Tibial nerve (tissue), 4 donors: Measurements from ENCODE around the gene SMCO4. TPM values are rescaled to one million over a fixed set of nuclear protein-coding genes. Genes with fewer than 3 reads are reported as not detected.

Source experiments
- DNase-seq, 2 donors: peaks; one replicate each; pipeline ENCODE4 v3.0.0-alpha.2; 2019; ENCODE audit warnings: low spot score in 2 of 2
- H3K27ac ChIP-seq, 4 donors: fragments of 200-600 bp; sonication (generic) in 3 of 4; one replicate each; pipeline ENCODE4 v1.5.1; 2017 to 2019; ENCODE audit warnings: mild to moderate bottlenecking in 1 of 4
- H3K27me3 ChIP-seq, 2 donors: fragments of 200-600 bp; sonication (generic) in 1 of 2; one replicate each; pipeline versions ENCODE4 v1.5.1 to v1.6.0; 2017 to 2019
- H3K36me3 ChIP-seq, 3 donors: fragments of 200-600 bp; sonication (generic); one replicate each; pipeline ENCODE4 v1.5.1; 2018 to 2019
- H3K4me1 ChIP-seq, 4 donors: fragments of 200-600 bp; sonication (generic) in 3 of 4; one replicate each; pipeline ENCODE4 v1.5.1; 2017 to 2019
- H3K4me3 ChIP-seq, 4 donors: fragments of 200-600 bp; sonication (generic) in 3 of 4; one replicate each; pipeline ENCODE4 v1.5.1; 2017 to 2019; ENCODE audit warnings: mild to moderate bottlenecking in 1 of 4, moderate library complexity in 1 of 4
- H3K9me3 ChIP-seq, 4 donors: fragments of 200-600 bp; sonication (generic) in 3 of 4; one replicate each; pipeline ENCODE4 v1.5.1; 2017 to 2019
- EP300 ChIP-seq, 2 donors: sonication (generic); formaldehyde crosslinking; IDR thresholded peaks; one replicate each; pipeline ENCODE4 v1.6.1; 2017; ENCODE audit warnings: antibody characterized with exemption in 2 of 2, mild to moderate bottlenecking in 1 of 2
- POLR2A ChIP-seq, 2 donors: fragments of 450-650 bp; IDR thresholded peaks; one replicate each; pipeline ENCODE4 v1.6.1; 2017; ENCODE audit warnings: antibody characterized with exemption in 2 of 2, mild to moderate bottlenecking in 2 of 2, moderate library complexity in 2 of 2
- WGBS, 2 donors: methylation state at CpG; one replicate each; pipeline ENCODE4 v1.1.5; 2018; 5-methylcytosine and 5-hydroxymethylcytosine counted together
- total RNA-seq, 4 donors: library from RNA; depleted of rRNA; stranded (reverse); fragments of >200 nt; gene quantifications; one replicate each; pipeline ENCODE4 v1.1.0, GENCODE V29; 2016
- TF ChIP-seq, protein P1 (sequence below), 5 experiments: fragments of 200-600 bp in 3 of 5; fragments of 450-650 bp in 2 of 5; sonication (generic) in 3 of 5; IDR thresholded peaks; one replicate each; pipeline ENCODE4 v1.5.1; 2016 to 2019; ENCODE audit warnings: antibody characterized with exemption in 5 of 5, mild to moderate bottlenecking in 3 of 5, moderate library complexity in 2 of 5

Gene SMCO4
- total RNA-seq, 4 donors from 2014 or later = 3.7 to 13.8 (median 7.6) TPM

- no peaks in the 10 kb centered on the region for H3K9me3 ChIP-seq
- no peaks in the 10 kb centered on the region for H3K27me3 ChIP-seq
- TF ChIP-seq POLR2A (IDR thresholded peaks at IDR 0.05) (no peak), EP300 (IDR thresholded peaks at IDR 0.05) (no peak)
- TF ChIP-seq, protein P1, sequence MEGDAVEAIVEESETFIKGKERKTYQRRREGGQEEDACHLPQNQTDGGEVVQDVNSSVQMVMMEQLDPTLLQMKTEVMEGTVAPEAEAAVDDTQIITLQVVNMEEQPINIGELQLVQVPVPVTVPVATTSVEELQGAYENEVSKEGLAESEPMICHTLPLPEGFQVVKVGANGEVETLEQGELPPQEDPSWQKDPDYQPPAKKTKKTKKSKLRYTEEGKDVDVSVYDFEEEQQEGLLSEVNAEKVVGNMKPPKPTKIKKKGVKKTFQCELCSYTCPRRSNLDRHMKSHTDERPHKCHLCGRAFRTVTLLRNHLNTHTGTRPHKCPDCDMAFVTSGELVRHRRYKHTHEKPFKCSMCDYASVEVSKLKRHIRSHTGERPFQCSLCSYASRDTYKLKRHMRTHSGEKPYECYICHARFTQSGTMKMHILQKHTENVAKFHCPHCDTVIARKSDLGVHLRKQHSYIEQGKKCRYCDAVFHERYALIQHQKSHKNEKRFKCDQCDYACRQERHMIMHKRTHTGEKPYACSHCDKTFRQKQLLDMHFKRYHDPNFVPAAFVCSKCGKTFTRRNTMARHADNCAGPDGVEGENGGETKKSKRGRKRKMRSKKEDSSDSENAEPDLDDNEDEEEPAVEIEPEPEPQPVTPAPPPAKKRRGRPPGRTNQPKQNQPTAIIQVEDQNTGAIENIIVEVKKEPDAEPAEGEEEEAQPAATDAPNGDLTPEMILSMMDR (IDR thresholded peaks at IDR 0.05) = no peak
- 52 to 57% methylated on average over 1 of the region's 1 CpG for WGBS, 2 donors
- H3K36me3 ChIP-seq = no peaks in the 10 kb centered on the region
- no peak overlapping the region for H3K4me3 ChIP-seq
- H3K4me1 ChIP-seq = peaks cover 0 to 35% (median 15%) of the 10 kb centered on the region in 4 donors
- DNase-seq = no peak
- H3K27ac ChIP-seq = peak overlapping the region in 2 of 4 donors; percentile 84 to 94
Observed at GRCh38 chr11:93530468-93530826, 12.7 kb downstream of the SMCO4 start.

DNA sequence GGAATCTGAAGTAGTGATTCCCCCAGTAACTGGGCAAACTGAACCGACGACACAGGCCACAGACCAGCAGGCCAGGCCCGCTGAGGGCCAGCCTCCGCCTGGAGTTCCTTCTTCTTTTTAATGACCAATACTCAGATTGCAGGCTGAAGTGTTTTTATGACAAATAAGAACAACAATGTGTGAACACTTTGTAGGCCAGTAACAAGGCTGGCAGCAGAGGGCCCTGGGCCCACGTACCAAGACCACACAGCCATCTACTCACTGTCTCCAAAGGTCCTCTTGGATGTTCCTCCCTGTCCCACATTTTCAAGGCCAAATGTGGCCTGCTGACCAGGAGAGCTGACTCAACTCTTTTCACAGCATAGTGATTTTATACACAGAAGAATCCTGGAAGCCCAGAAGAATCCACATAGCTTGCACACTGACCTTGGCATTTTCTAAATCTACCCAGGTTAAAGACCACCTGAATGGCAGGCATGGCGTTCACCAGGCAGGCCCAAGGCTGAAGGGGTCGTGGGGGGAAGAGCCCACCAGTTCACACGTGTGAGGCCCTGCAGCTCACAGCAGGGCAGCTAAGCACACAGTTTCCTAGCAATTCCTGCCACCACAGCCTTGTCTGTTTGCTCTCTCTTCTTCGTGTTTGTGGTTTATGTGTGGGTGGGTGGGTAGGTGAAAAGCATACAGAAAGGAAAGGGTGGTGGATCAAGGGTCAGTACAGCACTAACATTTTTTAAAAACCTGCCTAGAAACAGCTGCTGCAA lies 13.3 kb downstream of the SMCO4 start:
- Histone ChIP-seq H3K36me3 (no peaks in the 10 kb centered on the region), H3K27ac (peak overlapping the region; percentile 52 to 94 (median 75)), H3K27me3 (no peaks in the 10 kb centered on the region), H3K4me1 (peaks cover 0 to 40% (median 15%) of the 10 kb centered on the region in 4 donors), H3K4me3 (no peak overlapping the region), H3K9me3 (no peaks in the 10 kb centered on the region)
- TF ChIP-seq EP300 (IDR thresholded peaks at IDR 0.05) = no peak
- TF ChIP-seq, protein P1 (IDR thresholded peaks at IDR 0.05) = no peak
- TF ChIP-seq POLR2A (IDR thresholded peaks at IDR 0.05) = no peak
- DNase-seq = no peak
- WGBS, 2 donors = 38 to 44% methylated on average over 9 of the region's 9 CpGs

DNA sequence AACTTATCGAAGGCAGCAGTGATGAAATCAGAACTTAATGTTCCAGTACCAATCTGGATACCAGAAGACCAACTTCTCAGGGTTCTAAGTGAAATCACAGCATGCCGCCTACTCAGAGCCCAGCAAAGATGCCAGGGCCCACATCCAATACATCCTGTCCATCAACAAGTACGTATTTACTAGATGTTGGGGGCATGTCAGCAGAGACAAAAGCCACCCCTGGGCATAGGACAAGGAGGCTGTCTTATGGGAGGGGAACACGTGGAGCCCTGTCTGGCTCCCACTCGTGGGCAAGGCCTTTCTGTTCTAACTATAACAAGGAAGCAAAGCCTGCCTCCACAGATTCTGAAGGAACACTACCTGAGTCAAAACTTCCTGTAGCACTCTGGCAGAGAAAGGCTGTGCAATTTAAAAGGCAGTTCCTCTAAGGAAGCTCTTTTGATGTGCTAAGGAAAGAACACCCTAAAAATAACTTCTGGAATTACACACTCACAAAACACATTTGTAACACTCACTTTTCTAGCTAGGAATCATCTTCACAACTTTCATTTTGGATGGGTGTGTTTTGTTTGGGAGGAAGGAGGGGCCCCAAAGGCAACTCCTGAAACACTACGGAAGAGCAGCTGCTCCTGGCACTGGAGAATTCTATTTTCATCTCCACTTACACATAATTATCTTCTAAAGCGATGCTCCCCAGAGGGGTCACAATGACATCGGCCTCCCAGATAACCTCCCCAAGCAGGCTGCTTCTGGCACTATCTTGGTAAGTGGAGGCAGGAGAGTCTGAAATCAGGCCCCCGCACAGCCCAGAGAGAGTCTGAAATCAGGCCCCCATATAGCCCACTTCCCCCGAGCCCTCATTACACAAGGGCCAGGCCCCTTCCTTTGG lies 14.2 kb downstream of the SMCO4 start:
- TF ChIP-seq POLR2A (IDR thresholded peaks at IDR 0.05) (no peak), EP300 (IDR thresholded peaks at IDR 0.05) (peak in 1 of 2 donors; percentile 20)
- peak in 1 of 2 donors; percentile 13 for DNase-seq
- H3K9me3 ChIP-seq = no peaks in the 10 kb centered on the region
- no peak overlapping the region for H3K4me3 ChIP-seq
- H3K27me3 ChIP-seq = no peaks in the 10 kb centered on the region
- 54 to 59% methylated on average over 10 of the region's 10 CpGs for WGBS, 2 donors
- no peaks in the 10 kb centered on the region for H3K36me3 ChIP-seq
- peak overlapping the region; percentile 52 to 94 (median 75) for H3K27ac ChIP-seq
- H3K4me1 ChIP-seq = peaks cover 0 to 40% (median 15%) of the 10 kb centered on the region in 4 donors

- no peak for TF ChIP-seq EP300 (IDR thresholded peaks at IDR 0.05)
- TF ChIP-seq POLR2A (IDR thresholded peaks at IDR 0.05) = no peak
- TF ChIP-seq, protein P1 (IDR thresholded peaks at IDR 0.05) = no peak
Observed at GRCh38 chr11:93528252-93528651, 14.9 kb downstream of the SMCO4 start.

GRCh38 chr11:93526641-93527583 lies 16.3 kb downstream of the SMCO4 start:
- Histone ChIP-seq H3K27me3 (no peaks in the 10 kb centered on the region), H3K4me1 (peaks cover 0 to 40% (median 15%) of the 10 kb centered on the region in 4 donors), H3K9me3 (no peaks in the 10 kb centered on the region), H3K27ac (peak overlapping the region in 1 of 4 donors; percentile 84), H3K36me3 (peaks cover 0 to 7% (median 0%) of the 10 kb centered on the region in 3 donors), H3K4me3 (no peak overlapping the region)
- TF ChIP-seq, protein P1 (IDR thresholded peaks at IDR 0.05) = no peak
- TF ChIP-seq POLR2A (IDR thresholded peaks at IDR 0.05) = no peak
- DNase-seq = no peak
- 92 to 94% methylated on average over 8 of the region's 8 CpGs for WGBS, 2 donors

More at GRCh38 chr11:93528252-93528651, 14.9 kb downstream of the SMCO4 start:
- H3K27me3 ChIP-seq = no peaks in the 10 kb centered on the region
- H3K4me3 ChIP-seq = no peak overlapping the region
- DNase-seq = peak; percentile 18 to 27
- H3K4me1 ChIP-seq = peaks cover 0 to 40% (median 15%) of the 10 kb centered on the region in 4 donors
- H3K27ac ChIP-seq = peak overlapping the region; percentile 52 to 94 (median 75)
- H3K9me3 ChIP-seq = no peaks in the 10 kb centered on the region
- 54 to 62% methylated on average over 4 of the region's 4 CpGs for WGBS, 2 donors
- H3K36me3 ChIP-seq = peaks cover 0 to 1% (median 0%) of the 10 kb centered on the region in 3 donors
